Left colon (tissue), 2 donors: Measurements from ENCODE around the gene SUPT6H. TPM values are rescaled to one million over a fixed set of nuclear protein-coding genes. Genes with fewer than 3 reads are reported as not detected.
A peak's percentile ranks its signal among the peaks of the same experiment; 100 is the strongest.

Experiments used
- ATAC-seq: fragments of 200-7000 bp; cut with Tn5 transposase; one replicate; pipeline ENCODE4 v1.9.1; 2020; ENCODE audit warnings: mild to moderate bottlenecking, moderate library complexity
- DNase-seq, 2 donors: peaks; one replicate each; pipeline ENCODE4 v3.0.0-alpha.2; 2020
- intact Hi-C, 2 donors: fragments of 100-400 bp; cut with DNase I in 1 of 2; cut with micrococcal nuclease in 1 of 2; formaldehyde crosslinking; loops; one replicate each; pipeline versions ENCODE4 v1.11.2 to v1.14.0; 2022; cut with DNase I, micrococcal nuclease
- long read RNA-seq: library from polyadenylated mRNA; unstranded; transcript quantifications from one replicate; pipeline ENCODE4 v2.0.0, GENCODE V29; 2021
- total RNA-seq, 2 donors: library from RNA; stranded (reverse); fragmentation: NEBNext Ultra II Directional; extraction: Animal tissue kit (Norgen Biotek cat#: 25700); gene quantifications; one replicate each; pipeline ENCODE4 v1.2.1, GENCODE V29; 2021
- donor health status: DM: no; HTN: no; CAD: no.
- donor health status: DM: yes; HTN: yes; CAD: no.

SUPT6H gene
- total RNA-seq = 10 to 100 TPM; 43.8 to 50.5 TPM
- long read RNA-seq, full-length matches to known transcripts = 2 of 15 reads
- long read RNA-seq, partial matches to known transcripts = 10 of 15 reads
- long read RNA-seq, other reads (novel, unspliced or antisense) = 3 of 15 reads

DNA sequence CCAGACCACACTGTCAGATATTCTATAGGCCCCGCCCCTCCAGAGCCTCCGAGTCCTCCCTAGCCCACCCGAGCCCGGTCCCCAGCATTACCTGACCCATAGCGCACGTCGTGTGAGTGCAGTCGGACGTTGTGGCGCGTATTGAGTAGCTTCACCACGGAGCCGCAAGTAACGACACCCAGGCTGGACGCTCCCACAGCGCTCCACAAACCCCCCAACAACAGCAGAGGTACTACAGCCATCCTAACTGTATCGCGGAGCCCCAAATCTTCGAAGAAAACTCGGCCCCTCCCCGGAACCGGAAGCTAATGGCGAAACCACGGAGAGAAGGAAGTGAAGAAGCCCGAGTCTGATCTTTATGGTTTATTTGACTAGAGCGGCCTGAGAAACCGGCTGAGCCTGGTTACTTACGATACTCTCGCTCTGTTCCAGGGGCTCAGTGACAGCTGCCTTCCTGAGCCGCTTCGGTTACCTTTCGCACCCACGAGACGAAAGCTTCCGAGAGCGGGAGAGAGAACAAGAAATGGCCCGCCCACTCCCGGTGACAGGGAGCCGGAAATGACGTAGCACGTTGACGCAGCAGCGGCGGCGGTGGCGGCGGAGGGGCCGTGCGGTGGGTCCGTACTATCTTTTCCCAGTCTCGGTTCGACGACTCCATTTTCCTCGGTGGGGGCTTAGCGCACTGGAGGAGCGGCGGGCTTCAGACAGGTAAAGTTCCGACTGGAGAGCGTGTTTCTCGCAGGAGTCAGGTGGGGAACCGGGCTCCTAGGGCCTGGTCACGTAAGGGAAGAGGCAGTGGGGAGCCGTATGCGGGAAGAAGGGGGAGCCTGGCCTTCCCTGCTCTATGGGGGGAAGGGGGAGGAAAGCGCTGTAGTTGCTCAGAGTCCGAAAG lies at the start of gene SUPT6H, which contains the start of gene SDF2:
TSS of gene SUPT6H (plus strand) at position 571 of the 892 bp plus-strand sequence. CDS start 11,197 bp downstream, outside the sequence.
TSS of gene SDF2 (minus strand) at position 272 of the 892 bp plus-strand sequence. CDS start at position 242, 30 bp downstream.
- ATAC-seq (peak; percentile 96), DNase-seq (peak; percentile 85 to 94)
- intact Hi-C loops = no loop called here

DNA sequence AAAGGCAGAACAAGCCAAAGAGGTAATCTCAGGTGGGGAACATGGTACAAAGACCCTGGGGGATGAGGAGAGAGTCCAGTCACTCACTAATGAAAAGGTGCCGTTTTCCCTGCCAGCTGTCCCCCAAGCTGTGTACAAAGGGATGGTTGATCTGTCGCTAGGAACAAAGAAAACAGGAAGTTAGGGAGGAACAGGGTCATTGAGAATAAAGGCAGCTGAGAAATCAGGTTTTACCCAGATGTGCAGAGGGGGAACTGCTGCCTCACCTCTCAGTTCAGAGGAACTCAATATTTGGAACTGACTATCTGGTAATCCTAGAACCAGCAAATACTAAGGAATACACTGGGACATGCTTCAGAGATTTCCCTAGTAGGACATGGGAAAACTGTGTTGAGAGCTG lies 49.5 kb upstream of the SUPT6H start:
- DNase-seq = no peak
- ATAC-seq = no peak
- intact Hi-C loops = loop anchor here (5.0 kb wide), 2 partner anchors 115 to 120 kb away; no protein-coding TSS in a partner anchor

DNA sequence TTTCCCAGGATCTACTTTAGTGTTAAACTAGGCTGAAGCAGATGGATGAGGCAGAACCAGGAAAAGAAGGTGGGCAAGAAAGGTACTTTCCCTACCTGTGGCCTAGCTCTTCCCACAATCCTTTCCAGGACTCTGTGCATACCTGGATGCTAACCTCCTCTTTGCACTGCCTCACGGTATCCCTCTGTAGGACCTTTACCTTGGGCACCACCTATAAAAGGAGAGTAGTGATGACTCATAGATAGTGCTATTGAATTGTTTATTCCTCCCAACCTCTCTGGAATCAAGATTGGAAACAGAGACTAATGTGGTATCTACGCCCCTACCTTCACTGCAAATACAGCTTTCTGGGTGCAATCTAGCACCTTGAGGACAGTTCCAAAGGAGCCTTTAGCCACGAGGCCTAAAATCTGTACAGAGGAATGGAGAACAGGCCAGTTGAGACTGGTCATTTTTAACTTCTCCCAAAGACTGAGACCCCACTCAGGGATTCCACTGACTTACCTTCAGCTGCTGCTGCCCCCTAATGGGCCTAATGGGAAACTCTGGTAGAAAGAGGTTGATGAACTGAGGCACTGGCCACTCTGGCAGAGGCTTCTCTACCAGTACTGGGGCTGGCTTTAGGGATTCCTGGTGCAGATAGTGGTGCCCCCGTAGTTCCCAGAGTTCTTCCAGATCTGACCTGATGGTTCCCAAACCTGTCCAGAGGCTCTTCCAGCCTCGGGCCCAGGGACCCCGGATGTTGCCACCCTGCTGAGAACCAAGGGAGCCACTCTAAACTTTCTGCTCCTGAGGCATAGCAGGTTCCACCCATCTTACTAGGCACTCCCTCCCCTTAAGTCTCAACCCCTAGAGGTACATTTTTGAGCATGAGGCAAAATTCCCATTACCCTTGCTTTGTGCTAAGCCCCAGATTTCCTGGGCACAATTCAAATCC lies 48.8 kb upstream of the SUPT6H start:
- DNase-seq (peak in 1 of 2 donors; percentile 38), ATAC-seq (peak; percentile 61)
- intact Hi-C loops = loop anchor here (5.0 kb wide), 2 partner anchors 116 to 121 kb away; no protein-coding TSS in a partner anchor

DNA sequence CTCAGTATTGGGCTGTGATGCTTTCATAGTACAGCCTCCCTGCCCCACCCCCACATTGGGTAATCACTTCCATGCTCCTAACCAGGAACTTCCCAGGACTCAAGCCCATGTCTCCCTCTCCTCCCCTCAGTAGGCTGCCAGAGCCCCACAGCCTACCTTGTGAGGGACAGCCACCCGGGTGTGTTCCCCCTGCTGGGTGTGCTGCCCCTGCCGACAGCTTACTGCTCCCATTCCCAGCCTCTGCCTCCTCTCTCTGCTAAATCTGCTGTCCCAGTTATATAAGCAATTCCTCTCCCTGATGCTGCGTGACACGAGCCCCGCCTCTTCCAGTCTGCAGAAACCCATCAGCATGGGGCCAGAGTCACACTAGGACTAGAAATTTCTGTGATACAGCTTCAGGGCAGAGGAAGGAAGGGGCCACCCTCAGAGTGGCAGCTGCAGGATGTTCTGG lies 48.0 kb upstream of the SUPT6H start, which contains the start of gene RSKR:
TSS of gene RSKR (minus strand) at position 255 of the 451 bp plus-strand sequence. CDS start at position 231, 24 bp downstream.
- ATAC-seq = no peak
- intact Hi-C loops = loop anchor here (5.0 kb wide), 2 partner anchors 117 to 122 kb away; no protein-coding TSS in a partner anchor
- no peak for DNase-seq

DNA sequence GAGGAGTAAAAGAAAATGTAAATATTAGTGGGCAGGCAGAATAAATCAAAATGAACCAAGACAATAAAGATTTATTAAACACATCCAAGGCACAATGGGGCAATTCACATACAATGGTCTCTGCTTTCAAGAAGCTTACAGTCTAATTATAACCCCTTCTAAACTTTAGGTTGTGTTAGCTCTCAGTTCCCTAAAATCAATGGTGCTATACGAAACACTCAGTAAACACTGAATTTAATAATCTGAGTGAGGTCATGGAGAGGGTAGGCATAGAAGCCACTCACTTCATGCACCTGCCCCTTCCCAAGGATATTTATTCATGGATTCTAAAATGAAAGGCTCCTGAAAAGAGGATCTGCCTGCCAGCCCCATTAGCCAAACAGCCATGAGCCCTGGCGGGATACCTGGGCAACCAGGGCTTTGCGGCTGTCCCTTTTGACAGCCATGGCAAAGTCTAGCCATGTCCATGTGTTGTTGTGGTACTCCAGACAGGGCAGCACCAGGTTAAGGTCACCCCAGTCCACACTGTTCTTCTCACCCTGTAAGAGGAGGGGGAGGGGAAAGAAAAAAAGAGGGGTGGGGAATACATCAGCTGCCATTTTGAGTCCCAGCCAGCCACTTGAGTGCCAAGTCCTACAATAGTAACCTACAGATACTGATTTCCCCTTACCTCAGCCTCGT lies 46.6 kb upstream of the SUPT6H start:
- intact Hi-C loops = no loop called here
- DNase-seq (no peak), ATAC-seq (no peak)

DNA sequence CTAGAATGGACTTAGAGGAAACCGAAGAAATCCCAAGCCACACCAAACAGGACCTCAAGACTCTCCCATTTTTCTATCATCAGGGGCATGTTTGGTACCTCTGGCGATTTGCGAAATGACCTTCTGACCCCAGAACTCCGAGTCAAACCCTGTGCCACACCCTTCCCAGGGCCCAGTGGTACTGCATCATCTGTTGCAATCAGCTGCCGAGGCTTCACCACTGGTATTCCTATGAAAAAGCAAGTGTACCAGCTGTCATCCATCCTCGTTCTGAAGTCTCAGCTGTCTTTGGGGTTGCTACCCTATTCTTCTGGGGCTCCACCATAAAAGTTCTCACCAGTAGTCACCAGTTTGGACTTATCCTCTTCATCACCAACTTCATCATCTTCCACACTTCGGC lies 45.7 kb upstream of the SUPT6H start:
- ATAC-seq (no peak), DNase-seq (no peak)
- intact Hi-C loops = no loop called here

DNA sequence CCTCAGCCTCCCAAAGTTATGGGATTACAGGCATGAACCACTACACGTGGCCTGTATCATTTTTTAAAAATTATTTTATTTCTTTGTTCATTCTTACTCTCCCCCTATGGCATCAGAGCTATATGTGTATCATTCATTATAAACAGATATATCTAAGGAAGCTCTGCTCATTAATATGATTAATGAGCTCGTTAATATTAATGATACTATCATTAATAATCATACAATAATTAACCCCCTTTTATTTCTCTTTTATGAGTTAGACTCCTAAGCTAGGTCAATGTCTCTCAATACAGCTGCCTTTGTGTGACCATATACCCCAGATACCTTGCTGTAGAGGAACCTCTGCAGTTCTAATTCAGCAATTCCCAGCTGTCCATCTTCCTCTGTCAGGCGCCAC lies 43.5 kb upstream of the SUPT6H start:
- no peak for DNase-seq
- ATAC-seq = no peak
- intact Hi-C loops = no loop called here

DNA sequence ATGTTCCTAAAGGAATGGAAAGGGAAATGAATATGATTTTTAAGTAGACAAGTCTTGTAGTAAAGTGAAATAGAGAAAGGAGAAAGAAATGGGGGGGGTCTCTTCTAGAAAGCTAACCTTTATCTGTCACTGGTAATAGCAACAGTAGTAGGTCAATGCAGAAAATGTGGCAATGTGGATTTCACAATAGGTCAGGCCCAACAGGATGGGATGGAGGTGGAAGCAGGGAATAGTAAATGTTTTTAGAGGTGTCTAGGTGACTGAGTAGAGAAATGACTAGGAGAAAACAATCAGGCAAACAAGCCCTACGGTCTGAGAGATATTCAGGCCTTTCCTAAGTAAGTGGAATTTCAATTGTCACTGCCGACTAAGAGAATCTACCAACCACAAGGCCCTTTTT lies 42.0 kb upstream of the SUPT6H start:
- intact Hi-C loops = no loop called here
- ATAC-seq (no peak), DNase-seq (no peak)

DNA sequence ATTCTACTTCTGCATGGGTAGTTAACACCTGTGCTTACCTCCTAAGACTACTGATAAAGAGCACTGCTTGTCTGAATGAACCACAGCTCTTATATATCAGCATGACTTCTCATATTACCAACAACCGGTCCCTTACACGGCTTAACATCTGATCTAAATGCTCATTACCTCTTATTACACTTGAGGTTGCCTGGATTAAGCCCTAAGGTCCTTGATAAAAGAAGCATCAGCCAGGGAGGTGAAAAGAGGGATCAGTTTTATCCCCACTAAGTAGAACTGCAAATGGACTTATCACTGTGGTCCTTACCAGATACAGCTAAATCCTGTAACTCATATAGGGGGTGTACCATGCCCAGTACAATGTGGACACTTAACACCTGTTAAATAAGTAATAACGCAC lies 39.8 kb upstream of the SUPT6H start:
- no peak for DNase-seq
- ATAC-seq = no peak
- intact Hi-C loops = no loop called here

DNA sequence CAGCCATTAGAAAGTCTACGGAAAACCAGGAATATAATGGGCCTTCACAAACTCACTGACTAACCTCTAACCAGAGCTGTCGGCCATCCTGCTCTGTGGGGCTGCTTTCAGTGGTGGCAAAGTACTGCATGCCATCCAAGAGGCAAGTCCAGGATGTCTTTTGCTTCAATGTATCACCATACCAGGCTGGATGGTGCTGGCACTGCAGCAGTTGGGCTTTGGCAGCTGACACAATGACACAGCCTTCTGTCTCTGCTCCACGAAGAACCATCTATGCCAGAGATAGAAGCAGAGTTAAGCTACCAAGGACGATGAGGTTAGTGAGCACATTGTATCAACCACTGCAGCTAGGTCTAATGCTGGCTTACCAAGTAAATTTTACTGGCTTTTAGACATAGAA lies 38.3 kb upstream of the SUPT6H start:
- DNase-seq (no peak), ATAC-seq (no peak)
- intact Hi-C loops = no loop called here

DNA sequence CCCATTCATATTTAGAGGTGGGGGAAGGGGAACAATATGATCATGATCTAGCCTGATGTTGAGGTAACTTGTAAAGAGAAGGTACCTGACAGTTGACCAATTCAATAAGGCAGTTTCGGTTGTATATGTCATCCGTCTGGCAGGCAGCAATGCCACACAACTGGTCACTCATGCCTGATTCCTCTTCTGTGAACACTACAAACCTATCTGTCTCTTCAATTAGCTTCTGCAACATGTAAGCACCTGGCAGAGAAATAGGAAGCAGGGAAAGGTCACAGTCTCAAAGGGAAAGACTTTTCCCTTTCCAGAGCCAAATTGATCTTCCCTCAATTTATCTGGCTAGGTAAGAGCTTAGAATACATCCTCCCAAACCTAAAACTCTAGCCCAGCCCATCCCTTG lies 37.9 kb upstream of the SUPT6H start:
- DNase-seq = no peak
- no peak for ATAC-seq
- intact Hi-C loops = no loop called here

DNA sequence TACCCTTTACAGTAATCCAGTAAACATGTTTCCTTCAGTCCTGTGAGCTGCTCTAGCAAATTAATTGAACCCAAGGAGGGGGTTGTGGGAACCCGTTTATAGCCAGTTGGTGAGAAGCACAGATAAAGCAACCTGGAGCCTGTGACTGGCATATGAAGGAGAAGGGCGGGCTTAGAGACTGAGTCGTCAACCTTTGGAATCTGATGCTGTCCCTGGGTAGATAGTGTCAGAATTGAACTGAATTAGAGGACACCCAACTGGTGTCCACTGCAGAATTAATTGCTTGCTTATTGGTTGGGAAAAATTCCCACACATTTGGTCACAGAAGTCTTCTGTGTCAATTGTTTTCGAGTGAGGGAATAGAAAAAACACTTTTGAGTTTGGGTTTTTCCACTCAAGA lies 35.2 kb upstream of the SUPT6H start:
- no peak for ATAC-seq
- intact Hi-C loops = no loop called here
- no peak for DNase-seq

DNA sequence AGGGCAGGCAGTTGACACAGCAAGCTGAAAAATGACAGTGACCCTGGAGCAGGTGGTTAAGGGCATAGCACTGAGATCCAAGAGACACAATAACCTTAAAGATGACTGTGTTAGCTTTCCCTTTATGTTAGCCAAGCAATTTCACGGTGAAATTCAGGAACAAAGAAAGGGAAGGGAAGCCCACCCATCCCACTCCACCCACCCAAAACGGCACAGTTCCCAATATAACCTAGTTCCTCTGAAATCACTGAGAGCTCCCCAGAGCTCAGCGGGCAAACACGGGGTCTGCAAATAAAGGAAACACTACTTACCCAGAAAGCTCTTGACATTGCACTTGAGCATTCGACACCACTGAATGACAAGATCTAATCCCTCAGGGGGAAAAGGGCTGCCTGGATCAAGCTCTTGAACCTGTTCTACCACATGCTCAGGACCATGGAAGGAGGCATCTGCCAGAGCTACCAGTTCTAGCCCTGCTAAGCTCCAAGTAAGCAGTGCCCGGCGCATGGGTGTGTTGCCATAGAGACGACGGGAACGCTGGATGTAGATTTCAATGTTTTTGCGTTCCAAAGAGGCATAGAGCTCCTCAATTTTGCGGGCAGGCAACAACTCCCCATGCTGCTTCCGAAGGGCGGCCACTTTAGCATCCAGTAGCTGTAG lies 27.7 kb upstream of the SUPT6H start:
- no peak for ATAC-seq
- intact Hi-C loops = no loop called here
- DNase-seq = no peak

DNA sequence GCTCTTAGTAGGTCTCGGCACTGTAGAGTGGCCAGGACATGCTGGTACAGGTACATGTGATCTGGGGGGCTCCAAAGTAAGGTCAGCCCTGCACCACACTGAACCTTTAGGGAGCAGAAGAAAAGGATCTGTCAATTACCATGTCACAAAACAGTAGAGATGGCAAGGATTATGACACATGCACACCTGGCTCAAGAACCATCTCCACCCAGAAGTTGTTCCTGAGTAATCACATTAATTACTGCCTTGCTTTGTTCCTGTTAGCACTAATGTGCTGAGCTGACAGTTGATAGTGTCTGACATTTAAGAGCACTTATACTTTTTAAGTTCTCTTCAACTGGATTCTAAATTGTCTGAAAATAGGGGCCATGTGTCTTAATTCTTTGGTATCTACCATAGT lies 26.5 kb upstream of the SUPT6H start:
- no peak for DNase-seq
- intact Hi-C loops = no loop called here
- ATAC-seq = peak; percentile 61

DNA sequence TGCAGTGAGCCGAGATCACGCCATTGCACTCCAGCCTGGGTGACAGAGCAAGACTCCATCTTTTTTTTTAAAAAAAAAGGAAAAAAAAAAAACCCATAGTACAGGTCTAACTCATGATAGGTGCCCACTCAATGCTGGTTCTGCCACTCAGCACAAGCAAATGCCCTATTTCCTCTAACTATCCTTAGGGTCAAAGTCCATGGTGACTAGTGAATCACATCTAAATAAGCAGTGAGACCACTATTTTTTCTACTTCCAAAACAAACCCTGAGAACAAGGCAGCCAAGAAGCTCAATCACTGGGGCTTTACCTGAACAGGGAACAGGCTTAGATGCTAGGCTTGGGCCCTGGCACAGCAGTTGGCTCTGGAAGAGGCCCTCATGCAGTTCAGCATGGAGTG lies 20.4 kb upstream of the SUPT6H start:
- ATAC-seq (no peak), DNase-seq (no peak)
- intact Hi-C loops = no loop called here

DNA sequence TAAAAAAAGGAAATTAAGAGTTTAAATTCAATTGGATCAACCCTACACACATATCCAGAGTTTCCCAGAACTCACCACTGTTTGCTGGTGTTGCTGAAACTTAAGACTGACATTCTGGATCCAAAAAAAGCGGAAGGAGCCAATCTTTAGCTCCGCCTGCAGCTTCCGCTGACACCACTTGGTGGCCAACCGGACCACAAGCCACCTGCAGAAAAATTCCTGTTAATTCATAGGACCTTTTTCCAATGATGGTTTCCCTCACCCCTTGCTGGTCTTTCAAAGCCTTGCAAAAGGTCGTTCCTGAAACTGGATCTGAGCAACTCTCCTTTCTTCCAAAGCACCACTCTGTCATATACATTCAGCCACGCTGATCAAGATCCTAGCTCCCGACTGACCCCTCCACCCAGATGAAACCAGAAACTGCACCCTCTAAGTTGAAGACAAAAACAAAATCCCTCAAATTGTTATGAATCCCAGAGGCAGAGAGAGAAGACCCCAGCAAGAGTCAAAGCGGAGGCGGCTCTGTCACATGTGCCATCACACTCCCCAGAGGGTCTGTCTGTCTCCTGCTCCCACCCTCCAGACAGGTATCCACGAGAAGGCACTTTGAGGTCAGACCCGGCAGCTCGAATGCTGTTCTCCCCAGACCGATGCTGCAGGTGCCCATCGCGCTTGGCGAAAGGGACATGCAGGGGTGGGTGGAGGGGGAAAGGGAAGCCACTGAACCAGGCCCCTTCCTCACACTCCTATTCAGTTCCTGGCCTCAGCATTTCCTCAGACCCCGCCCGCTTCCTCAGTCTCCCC lies 17.8 kb upstream of the SUPT6H start:
- intact Hi-C loops = no loop called here
- DNase-seq (peak; percentile 53 to 56), ATAC-seq (no peak)
